B cell (primary cell): ENCODE data around the gene NLGN1. TPM values are rescaled to one million over a fixed set of nuclear protein-coding genes. Genes with fewer than 3 reads are reported as not detected.

ENCODE experiments used
- ATAC-seq: fragments of 200-7000 bp; cut with Tn5 transposase; one replicate; pipeline ENCODE4 v1.10.0; 2021; ENCODE audit warnings: low read depth, mild to moderate bottlenecking, moderate number of reproducible peaks, moderate library complexity
- CTCF ChIA-PET: fragments of 350-600 bp; sonication (Branson Sonifier 250); formaldehyde crosslinking; loops from one replicate; lab custom pipeline; 2021; ENCODE audit warnings: antibody characterized with exemption, inconsistent platforms; lab: Charles Lee
- POLR2A ChIA-PET: fragments of 350-600 bp; sonication (Branson Sonifier 250); formaldehyde crosslinking; loops from one replicate; lab custom pipeline; 2021; ENCODE audit warnings: antibody characterized with exemption; lab: Charles Lee
- DNase-seq: peaks from one replicate; pipeline ENCODE4 v3.0.0; 2013
- H2AFZ ChIP-seq: 2 replicates; pipeline ENCODE4 v1.6.1; 2012; ENCODE audit warnings: mild to moderate bottlenecking, low read depth, low read length; ENCODE audit not compliant: insufficient read depth, poor library complexity, severe bottlenecking
- H3K27ac ChIP-seq, 2 donors: 1 replicate in 1 of 2; 2 replicates in 1 of 2; pipeline ENCODE4 v1.5.1; 2012 to 2013; ENCODE audit warnings: low read length in 2 of 2, mild to moderate bottlenecking in 2 of 2, moderate library complexity in 1 of 2
- H3K27me3 ChIP-seq, 4 experiments: fragments of 200-600 bp in 1 of 4; sonication (generic) in 1 of 4; replicated peaks in 1 of 4; 1 replicate in 2 of 4; 2 replicates in 2 of 4; pipeline versions ENCODE4 v1.6.1 to v1.7.0; 2013 to 2016; ENCODE audit warnings: low read length in 3 of 4, mild to moderate bottlenecking in 2 of 4, mixed read lengths in 1 of 4, moderate library complexity in 1 of 4; ENCODE audit not compliant: insufficient read depth in 4 of 4, control insufficient read depth in 3 of 4; ENCODE audit errors: control extremely low read depth in 1 of 4
- H3K36me3 ChIP-seq, 2 experiments: replicated peaks in 1 of 2; 1 replicate in 1 of 2; 2 replicates in 1 of 2; pipeline versions ENCODE4 v1.6.1 to v1.7.1; 2013; ENCODE audit warnings: low read length in 1 of 2; ENCODE audit not compliant: insufficient read depth in 2 of 2, control insufficient read depth in 1 of 2; ENCODE audit errors: control extremely low read depth in 1 of 2, extremely low read depth in 1 of 2
- H3K4me1 ChIP-seq, 2 donors: fragments of 200-600 bp in 1 of 2; sonication (generic) in 1 of 2; 1 replicate in 1 of 2; 2 replicates in 1 of 2; pipeline versions ENCODE4 v1.5.1 to v1.6.1; 2013 to 2017; ENCODE audit warnings: low read length in 2 of 2; ENCODE audit not compliant: control insufficient read depth in 2 of 2, insufficient read depth in 2 of 2
- H3K4me2 ChIP-seq: replicated peaks from 2 replicates; pipeline ENCODE3; 2012; ENCODE audit warnings: mild to moderate bottlenecking, low read depth, low read length; ENCODE audit not compliant: poor library complexity, severe bottlenecking
- H3K4me3 ChIP-seq, 5 experiments: fragments of 200-600 bp in 1 of 5; sonication (generic) in 1 of 5; 1 replicate in 3 of 5; 2 replicates in 2 of 5; pipeline versions ENCODE4 v1.5.1 to v1.7.0; 2011 to 2016; ENCODE audit warnings: low read length in 4 of 5, mild to moderate bottlenecking in 4 of 5, low read depth in 2 of 5, control low read depth in 1 of 5, moderate library complexity in 1 of 5; ENCODE audit not compliant: insufficient read depth in 1 of 5; ENCODE audit errors: control extremely low read depth in 1 of 5, extremely low read depth in 1 of 5
- H3K79me2 ChIP-seq: fragments of 200-600 bp; sonication (generic); one replicate; pipeline ENCODE4 v1.6.0; 2016; ENCODE audit warnings: low read length; ENCODE audit not compliant: control insufficient read depth, insufficient read depth
- H3K9ac ChIP-seq: fragments of 200-600 bp; sonication (generic); 2 replicates; pipeline ENCODE4 v1.6.1; 2017; ENCODE audit warnings: mild to moderate bottlenecking, low read length, moderate library complexity
- H3K9me3 ChIP-seq, 3 donors: one replicate each; pipeline versions ENCODE4 v1.6.1 to v1.7.1; 2013; ENCODE audit warnings: low read length in 2 of 3; ENCODE audit not compliant: control insufficient read depth in 2 of 3, insufficient read depth in 1 of 3; ENCODE audit errors: control extremely low read depth in 1 of 3
- H4K20me1 ChIP-seq: 2 replicates; pipeline ENCODE4 v1.6.0; 2012; ENCODE audit warnings: mild to moderate bottlenecking, low read length; ENCODE audit not compliant: insufficient read depth, control insufficient read depth, poor library complexity, severe bottlenecking
- H3K27ac Mint-ChIP-seq: one replicate; pipeline ENCODE4 v1.8.0; 2021; ENCODE audit warnings: mixed read lengths
- H3K27me3 Mint-ChIP-seq: one replicate; pipeline ENCODE4 v1.8.0; 2021; ENCODE audit warnings: mixed read lengths
- H3K4me1 Mint-ChIP-seq: one replicate; pipeline ENCODE4 v1.8.0; 2021; ENCODE audit warnings: mixed read lengths
- H3K4me3 Mint-ChIP-seq: one replicate; pipeline ENCODE4 v1.8.0; 2021; ENCODE audit warnings: mixed read lengths
- H3K9me3 Mint-ChIP-seq: one replicate; pipeline ENCODE4 v1.8.0; 2022; ENCODE audit warnings: mixed read lengths; ENCODE audit not compliant: insufficient read depth
- CTCF ChIP-seq: fragments of 200-600 bp; IDR thresholded peaks from one replicate; pipeline ENCODE4 v1.8.0; 2022; ENCODE audit warnings: antibody characterized with exemption, mild to moderate bottlenecking
- EZH2 ChIP-seq: IDR thresholded peaks from 2 replicates; pipeline ENCODE4 v1.6.1; 2012; ENCODE audit warnings: borderline replicate concordance, low read depth, mild to moderate bottlenecking, moderate library complexity, low read length; ENCODE audit not compliant: insufficient read depth, poor library complexity, severe bottlenecking
- WGBS: methylation state at CpG from one replicate; pipeline ENCODE4 v1.1.5; 2013; ENCODE audit warnings: missing lambda C conversion rate; ENCODE audit not compliant: insufficient coverage; 5-methylcytosine and 5-hydroxymethylcytosine counted together
- intact Hi-C: fragments of 100-400 bp; cut with micrococcal nuclease; formaldehyde crosslinking; loops from one replicate; pipeline ENCODE4 v1.10.0; 2022
- polyA plus RNA-seq: library from polyadenylated mRNA; depleted of rRNA; stranded (reverse); fragments of >200 nt; gene quantifications from 2 replicates; pipeline ENCODE4 v1.2.3, GENCODE V29; 2012
- total RNA-seq, 2 donors: library from RNA; stranded (reverse); fragments of 120-200 nt in 1 of 2; gene quantifications; 1 replicate in 1 of 2; 2 replicates in 1 of 2; pipeline versions ENCODE4 v1.2.3 to v1.2.4, GENCODE V29; 2013 to 2022

The NLGN1 gene
- total and polyA plus RNA-seq, 2 donors (not counting 1 experiment from before 2014, with no cell fraction given), result not detected

GRCh38 chr3:173799060-173799816, 401.7 kb downstream of the NLGN1 start:
- H3K4me3 Mint-ChIP-seq, result no peak overlapping the region
- intact Hi-C loops, result no loop called here

More at GRCh38 chr3:173799060-173799816, 401.7 kb downstream of the NLGN1 start:
- H3K4me1 Mint-ChIP-seq, result no peaks in the 10 kb centered on the region
- no peak overlapping the region for H3K9ac ChIP-seq
- no CpG with 5 or more reads among the region's 4 CpGs for WGBS
- no peaks in the 10 kb centered on the region for H3K9me3 Mint-ChIP-seq
- H3K4me1 ChIP-seq, result no peaks in the 10 kb centered on the region
- no peak for TF ChIP-seq EZH2
- no peak for TF ChIP-seq CTCF
- H4K20me1 ChIP-seq, result no peaks in the 10 kb centered on the region
- H3K4me3 ChIP-seq, result no peak overlapping the region
- H3K9me3 ChIP-seq, result no peaks in the 10 kb centered on the region
- ATAC-seq (no peak), DNase-seq (no peak)
- ChIA-PET POLR2A (no interaction called here), CTCF (interaction anchor here (0.6 kb wide), 1 partner anchor 14 kb away, joined by 3 read pairs; no protein-coding TSS in a partner anchor)
- no peaks in the 10 kb centered on the region for H3K79me2 ChIP-seq
- no peaks in the 10 kb centered on the region for H3K27me3 ChIP-seq
- no peaks in the 10 kb centered on the region for H3K36me3 ChIP-seq
- no peaks in the 10 kb centered on the region for H3K27me3 Mint-ChIP-seq
- no peak overlapping the region for H2AFZ ChIP-seq
- H3K4me2 ChIP-seq, result no peak overlapping the region
- H3K27ac ChIP-seq, result no peak overlapping the region
- no peak overlapping the region for H3K27ac Mint-ChIP-seq
